ENCODE measurements around the gene KCNK15. TPM values are rescaled to one million over a fixed set of nuclear protein-coding genes. Genes with fewer than 3 reads are reported as not detected.
A peak's percentile ranks its signal among the peaks of the same experiment; 100 is the strongest.

KCNK15 gene
- total RNA-seq, 2 donors from 2014 or later, result 1.8 to 3.3 TPM

- WGBS, 2 donors, result 39 to 43% methylated on average over 6 of the region's 6 CpGs
- ATAC-seq, result no peak
- Histone ChIP-seq H3K36me3 (replicated peaks in 1 of 2; ENCODE audit: insufficient read depth in 1 of 2, low read depth in 2 of 2) (no peaks in the 10 kb centered on the region), H3K4me3 (no peak overlapping the region), H3K4me1 (no peaks in the 10 kb centered on the region), H3K9me3 (no peaks in the 10 kb centered on the region), H3K27ac (no peak overlapping the region), H3K27me3 (no peaks in the 10 kb centered on the region)
- intact Hi-C loops (cut with DNase I), result loop anchor here (10.0 kb wide), 1 partner anchor 48 kb away; no protein-coding TSS in a partner anchor
- DNase-seq, result no peak
- TF ChIP-seq CTCF (IDR thresholded peaks at IDR 0.05) (no peak), POLR2A (IDR thresholded peaks at IDR 0.05) (no peak)
Observed at GRCh38 chr20:44732327-44732726, 13.3 kb upstream of the KCNK15 start.

- Histone ChIP-seq H3K4me3 (no peak overlapping the region), H3K4me1 (no peaks in the 10 kb centered on the region), H3K27ac (no peak overlapping the region), H3K9me3 (no peaks in the 10 kb centered on the region), H3K27me3 (no peaks in the 10 kb centered on the region), H3K36me3 (replicated peaks in 1 of 2; ENCODE audit: insufficient read depth in 1 of 2, low read depth in 2 of 2) (no peaks in the 10 kb centered on the region)
- intact Hi-C loops (cut with DNase I), result loop anchor here (10.0 kb wide), 1 partner anchor 49 kb away; no protein-coding TSS in a partner anchor
- DNase-seq (peak; percentile 64 to 70 (median 66)), ATAC-seq (peak; percentile 41)
- TF ChIP-seq POLR2A (IDR thresholded peaks at IDR 0.05), result no peak
- TF ChIP-seq CTCF (IDR thresholded peaks at IDR 0.05), result peak; percentile 55 to 78 (median 73)
- WGBS, 2 donors, result 21 to 29% methylated on average over 5 to 7 of the region's 7 CpGs
Observed at GRCh38 chr20:44733341-44734069, 12.2 kb upstream of the KCNK15 start.

GRCh38 chr20:44734938-44735337 is 10.7 kb upstream of the KCNK15 start:
- TF ChIP-seq POLR2A (IDR thresholded peaks at IDR 0.05) (no peak), CTCF (IDR thresholded peaks at IDR 0.05) (no peak)
- H3K27me3 ChIP-seq, result no peaks in the 10 kb centered on the region
- intact Hi-C loops (cut with DNase I), result loop anchor here (10.0 kb wide), 1 partner anchor 50 kb away; no protein-coding TSS in a partner anchor
- WGBS, 2 donors, result 68 to 76% methylated on average over 3 of the region's 3 CpGs
- H3K4me3 ChIP-seq, result no peak overlapping the region
- H3K36me3 ChIP-seq (replicated peaks in 1 of 2; ENCODE audit: insufficient read depth in 1 of 2, low read depth in 2 of 2), result no peaks in the 10 kb centered on the region
- no peaks in the 10 kb centered on the region for H3K4me1 ChIP-seq
- no peak overlapping the region for H3K27ac ChIP-seq
- no peaks in the 10 kb centered on the region for H3K9me3 ChIP-seq
- no peak for DNase-seq
- no peak for ATAC-seq

- Histone ChIP-seq H3K9me3 (no peaks in the 10 kb centered on the region), H3K4me3 (no peak overlapping the region), H3K4me1 (no peaks in the 10 kb centered on the region), H3K36me3 (replicated peaks in 1 of 2; ENCODE audit: insufficient read depth in 1 of 2, low read depth in 2 of 2) (no peaks in the 10 kb centered on the region), H3K27me3 (no peaks in the 10 kb centered on the region), H3K27ac (no peak overlapping the region)
- ATAC-seq, result no peak
- WGBS, 2 donors, result 81 to 84% methylated on average over 4 of the region's 4 CpGs
- TF ChIP-seq CTCF (IDR thresholded peaks at IDR 0.05), result no peak
- no peak for TF ChIP-seq POLR2A (IDR thresholded peaks at IDR 0.05)
- no peak for DNase-seq
- intact Hi-C loops (cut with DNase I), result loop anchor here (10.0 kb wide), 1 partner anchor 51 kb away; no protein-coding TSS in a partner anchor
Observed at GRCh38 chr20:44735816-44736169, 9.9 kb upstream of the KCNK15 start.
